CD4-positive, alpha-beta T cell (primary cell): ENCODE results near the gene TGFB1I1. TPM values are rescaled to one million over a fixed set of nuclear protein-coding genes. Genes with fewer than 3 reads are reported as not detected.

Experiments used
- ATAC-seq: fragments of 200-7000 bp; cut with Tn5 transposase; one replicate; pipeline ENCODE4 v1.10.0; 2022; ENCODE audit warnings: mild to moderate bottlenecking; ENCODE audit not compliant: poor library complexity
- CTCF ChIA-PET: fragments of 350-600 bp; sonication (Branson Sonifier 250); formaldehyde crosslinking; loops from one replicate; lab custom pipeline; 2021; ENCODE audit warnings: antibody characterized with exemption, inconsistent platforms; lab: Charles Lee
- POLR2A ChIA-PET: fragments of 350-600 bp; sonication (Branson Sonifier 250); formaldehyde crosslinking; loops from one replicate; lab custom pipeline; 2021; ENCODE audit warnings: antibody characterized with exemption, inconsistent platforms; lab: Charles Lee
- DNase-seq, 14 experiments: peaks; one replicate each; pipeline ENCODE4 v3.0.0-alpha.2; 2013 to 2020; ENCODE audit warnings: mixed read lengths in 2 of 14
- H3K27ac ChIP-seq, 2 donors: one replicate each; pipeline versions ENCODE4 v1.5.1 to v1.7.0; 2013; ENCODE audit warnings: low read length in 2 of 2, low read depth in 1 of 2, mild to moderate bottlenecking in 1 of 2
- H3K27me3 ChIP-seq, 2 experiments: 1 replicate in 1 of 2; 2 replicates in 1 of 2; pipeline versions ENCODE4 v1.6.1 to v1.7.0; 2013; ENCODE audit warnings: low read length in 2 of 2, control low read depth in 1 of 2, mild to moderate bottlenecking in 1 of 2, moderate library complexity in 1 of 2; ENCODE audit not compliant: insufficient read depth in 2 of 2, control insufficient read depth in 1 of 2
- H3K36me3 ChIP-seq: one replicate; pipeline ENCODE4 v1.6.1; 2013; ENCODE audit warnings: low read length, control low read depth; ENCODE audit not compliant: insufficient read depth
- H3K4me1 ChIP-seq: one replicate; pipeline ENCODE4 v1.6.1; 2013; ENCODE audit warnings: low read length, control low read depth; ENCODE audit not compliant: insufficient read depth
- H3K4me3 ChIP-seq: one replicate; pipeline ENCODE4 v1.5.1; 2013; ENCODE audit warnings: mild to moderate bottlenecking, low read length, moderate library complexity
- H3K9me3 ChIP-seq, 2 experiments: 1 replicate in 1 of 2; 2 replicates in 1 of 2; pipeline versions ENCODE4 v1.6.1 to v1.7.0; 2013; ENCODE audit warnings: low read length in 2 of 2, mild to moderate bottlenecking in 2 of 2, control low read depth in 1 of 2, moderate library complexity in 1 of 2; ENCODE audit not compliant: control insufficient read depth in 1 of 2, insufficient read depth in 1 of 2
- H3K27ac Mint-ChIP-seq: one replicate; pipeline ENCODE4 v1.8.0; 2020; ENCODE audit warnings: mixed read lengths
- H3K27me3 Mint-ChIP-seq: one replicate; pipeline ENCODE4 v1.8.0; 2021; ENCODE audit warnings: mixed read lengths
- H3K36me3 Mint-ChIP-seq: one replicate; pipeline ENCODE4 v1.8.0; 2021; ENCODE audit warnings: low read depth, mixed read lengths
- H3K4me1 Mint-ChIP-seq: one replicate; pipeline ENCODE4 v1.8.0; 2021; ENCODE audit warnings: low read depth, mixed read lengths
- H3K4me3 Mint-ChIP-seq: one replicate; pipeline ENCODE4 v1.8.0; 2020; ENCODE audit warnings: mild to moderate bottlenecking, mixed read lengths
- H3K9me3 Mint-ChIP-seq: one replicate; pipeline ENCODE4 v1.8.0; 2020; ENCODE audit warnings: mixed read lengths
- CTCF ChIP-seq: fragments of 200-600 bp; IDR thresholded peaks from one replicate; pipeline ENCODE4 v1.8.0; 2022; ENCODE audit warnings: antibody characterized with exemption, mild to moderate bottlenecking
- intact Hi-C, 2 experiments: fragments of 100-400 bp; cut with DNase I in 1 of 2; cut with micrococcal nuclease in 1 of 2; formaldehyde crosslinking; loops; one replicate each; pipeline versions ENCODE4 v1.15.1 to v1.9.0; 2023 to 2025; cut with DNase I, micrococcal nuclease
- total RNA-seq, 174 experiments: library from RNA in 2 of 174; stranded (reverse) in 2 of 174; gene quantifications; one replicate each; pipeline ENCODE4 v1.2.3 and lab custom pipeline; 2021 to 2026

TGFB1I1 gene
- total RNA-seq, 2 experiments from 2014 or later, result 0.36 to 0.42 TPM

GRCh38 chr16:31459687-31460581 is 12.0 kb upstream of the TGFB1I1 start:
- peaks cover 48% of the 10 kb centered on the region for H3K4me1 Mint-ChIP-seq
- peak overlapping the region; percentile 98 for H3K27ac Mint-ChIP-seq
- Histone ChIP-seq H3K27me3 (no peaks in the 10 kb centered on the region), H3K27ac (peak overlapping the region; percentile 98 to 99), H3K4me3 (peak overlapping the region; percentile 97), H3K4me1 (peaks cover 55% of the 10 kb centered on the region), H3K9me3 (peaks cover 0 to 6% of the 10 kb centered on the region in 2 experiments), H3K36me3 (peaks cover 24% of the 10 kb centered on the region)
- peak; percentile 100 for DNase-seq
- peaks cover 29% of the 10 kb centered on the region for H3K36me3 Mint-ChIP-seq
- ChIA-PET POLR2A (interaction anchor here (0.5 to 4.4 kb wide), 30 partner anchors 12 to 646 kb away, joined by 3 to 69 read pairs (median 5); partner anchors contain the start of genes FUS, KAT8, RUSF1 and STX4), CTCF (interaction anchor here (0.7 to 6.2 kb wide), 17 partner anchors 15 to 421 kb away, joined by 3 to 27 read pairs (median 4); partner anchors contain the start of genes RUSF1 and ZNF843)
- intact Hi-C loops, result loop anchor here (1.0 to 5.0 kb wide), 10 partner anchors 16 to 537 kb away; partner anchors contain the start of genes RUSF1 (in 2 of the 2), FBXL19 (in 1 of the 2), ZNF646 (in 1 of the 2) and ZNF668 (in 1 of the 2)
- H3K4me3 Mint-ChIP-seq, result peak overlapping the region; percentile 94
- no peaks in the 10 kb centered on the region for H3K9me3 Mint-ChIP-seq
- ATAC-seq, result peak; percentile 77
- no peaks in the 10 kb centered on the region for H3K27me3 Mint-ChIP-seq
- TF ChIP-seq CTCF, result no peak

- ATAC-seq, result no peak
- intact Hi-C loops, result loop anchor here (1.0 kb wide), 2 partner anchors 16 to 235 kb away; no protein-coding TSS in a partner anchor
Measured at GRCh38 chr16:31460582-31461002, 11.4 kb upstream of the TGFB1I1 start.

More at GRCh38 chr16:31460582-31461002, 11.4 kb upstream of the TGFB1I1 start:
- H3K36me3 ChIP-seq, result peaks cover 23% of the 10 kb centered on the region
- H3K4me3 ChIP-seq, result peak overlapping the region; percentile 40
- no peaks in the 10 kb centered on the region for H3K9me3 Mint-ChIP-seq
- no peaks in the 10 kb centered on the region for H3K27me3 Mint-ChIP-seq
- peak; percentile 73 for TF ChIP-seq CTCF
- no peaks in the 10 kb centered on the region for H3K27me3 ChIP-seq
- ChIA-PET CTCF (interaction anchor here (0.6 to 6.2 kb wide), 16 partner anchors 14 to 456 kb away, joined by 3 to 27 read pairs (median 4); partner anchors contain the start of genes RUSF1 and ZNF843), POLR2A (interaction anchor here (0.7 to 4.4 kb wide), 22 partner anchors 11 to 463 kb away, joined by 3 to 69 read pairs (median 6); partner anchors contain the start of genes FUS, KAT8, RUSF1 and STX4)
- peaks cover 36% of the 10 kb centered on the region for H3K36me3 Mint-ChIP-seq
- peaks cover 41% of the 10 kb centered on the region for H3K4me1 Mint-ChIP-seq
- H3K27ac ChIP-seq, result peak overlapping the region in 1 of 2 donors; percentile 98
- DNase-seq, result peak in 5 of 14 experiments; percentile 29 to 75 (median 68)
- H3K9me3 ChIP-seq, result peaks cover 0 to 6% of the 10 kb centered on the region in 2 experiments
- peaks cover 48% of the 10 kb centered on the region for H3K4me1 ChIP-seq
- H3K4me3 Mint-ChIP-seq, result peak overlapping the region; percentile 94
- H3K27ac Mint-ChIP-seq, result peak overlapping the region; percentile 98
